GM19023 (cell line): ENCODE results near the gene HNMT.
"Not testable (repeated sequence)": the region's sequence is repeated elsewhere in the genome, so short reads cannot be mapped to it uniquely, and the experiment has no call there.

ENCODE experiments used
- ATAC-seq: cut with Tn5 transposase; IDR thresholded peaks from one replicate; pipeline ENCODE4 v1.9.1; 2021; ENCODE audit warnings: mild to moderate bottlenecking, moderate library complexity; ENCODE audit not compliant: unreplicated experiment

Gene HNMT

DNA sequence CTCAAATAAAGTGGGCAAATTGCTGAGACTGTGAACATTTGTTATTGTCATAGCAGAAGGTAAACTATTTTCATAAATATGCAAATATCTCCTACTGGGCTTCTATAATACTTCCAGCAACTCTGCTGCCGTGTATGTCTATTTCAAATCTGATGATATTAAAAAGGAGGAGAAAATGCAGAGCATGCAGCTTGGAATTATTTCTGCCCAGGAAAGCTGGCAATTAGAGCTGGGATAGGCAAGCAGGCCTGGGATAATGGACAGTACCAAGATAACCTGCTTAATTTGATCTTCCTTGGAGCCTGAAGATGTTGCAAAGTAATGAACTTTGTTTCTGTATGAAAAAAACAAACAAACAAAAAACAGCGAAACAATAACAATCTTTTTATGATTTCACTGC lies 72.8 kb downstream of the HNMT start:
- ATAC-seq, result no peak

- no peak for ATAC-seq
Observed at GRCh38 chr2:138040616-138041015, 76.3 kb downstream of the HNMT start.

DNA sequence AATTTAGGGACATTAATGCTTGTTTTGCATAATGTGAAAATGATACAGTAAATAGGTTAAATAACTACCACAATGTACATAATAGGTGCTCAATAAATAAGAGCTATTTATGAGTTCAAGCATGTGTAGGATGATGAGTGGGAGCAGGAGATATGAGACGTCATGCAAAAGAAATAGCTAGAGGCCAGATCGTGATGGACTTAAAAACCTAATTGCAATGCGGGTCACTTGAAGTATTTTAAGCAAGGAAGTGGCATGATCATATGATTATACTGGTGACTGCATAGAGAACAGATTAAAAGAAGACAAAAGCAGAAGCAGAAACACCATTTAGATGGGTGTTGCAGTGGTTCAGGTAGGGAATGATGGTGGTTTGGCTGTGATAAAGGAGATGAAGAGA lies 78.0 kb downstream of the HNMT start:
- no peak for ATAC-seq

DNA sequence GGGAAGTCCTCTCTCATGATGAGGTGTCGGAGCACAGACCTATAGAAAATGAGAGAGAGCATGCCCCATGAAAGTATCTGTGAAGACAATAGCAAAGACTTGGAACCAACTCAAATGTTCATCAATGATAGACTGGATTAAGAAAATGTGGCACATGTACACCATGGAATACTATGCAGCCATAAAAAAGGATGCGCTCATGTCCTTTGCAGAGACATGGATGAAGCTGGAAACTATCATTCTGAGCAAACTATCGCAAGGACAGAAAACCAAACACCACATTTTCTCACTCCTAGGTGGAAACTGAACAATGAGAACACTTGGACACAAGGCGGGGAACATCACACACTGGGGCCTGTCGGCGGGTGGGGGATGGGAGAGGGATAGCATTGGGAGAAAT lies 79.3 kb downstream of the HNMT start:
- not testable (repeated sequence) for ATAC-seq

DNA sequence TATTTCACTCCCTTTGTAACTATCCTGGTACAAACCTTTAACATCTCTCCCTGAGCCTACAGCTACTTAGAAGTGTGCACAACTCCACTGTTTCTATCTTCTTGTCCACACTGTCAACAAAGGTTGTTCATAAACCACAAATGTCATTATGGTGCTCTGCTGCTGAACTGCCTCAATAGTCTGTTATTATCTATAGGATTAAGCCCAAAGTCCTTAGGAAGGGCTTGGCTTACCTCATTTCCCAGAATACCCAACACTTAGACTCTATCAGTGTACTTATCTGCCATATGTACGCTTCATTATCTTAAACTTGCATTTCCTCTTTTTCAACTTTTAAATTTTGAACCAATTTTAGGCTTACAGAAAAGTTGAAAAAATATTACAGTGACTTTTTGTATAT lies 94.2 kb downstream of the HNMT start:
- no peak for ATAC-seq

GRCh38 chr2:138059487-138060300 lies 95.4 kb downstream of the HNMT start:
- ATAC-seq, result no peak

GRCh38 chr2:138060301-138060635 lies 96.0 kb downstream of the HNMT start:
- ATAC-seq, result no peak

GRCh38 chr2:138061961-138062360 lies 97.7 kb downstream of the HNMT start:
- ATAC-seq, result no peak

DNA sequence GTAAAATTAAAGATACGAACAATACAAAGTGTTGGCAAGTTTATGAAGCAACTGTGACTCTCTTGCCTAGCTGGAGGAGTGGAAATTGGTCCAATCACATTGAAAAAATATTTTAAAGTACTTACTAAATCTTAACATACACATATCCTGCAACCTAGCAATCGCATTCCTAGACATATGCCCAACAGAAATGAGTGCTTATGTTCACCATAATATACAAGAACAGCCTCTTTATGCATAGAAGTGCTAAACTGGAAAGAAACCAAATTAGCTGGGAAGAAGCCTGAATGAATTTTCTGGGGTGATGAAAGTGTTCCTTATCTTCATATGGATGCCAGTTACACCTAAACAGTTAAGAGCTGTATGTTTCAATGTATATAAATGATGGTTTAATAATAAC lies 98.9 kb downstream of the HNMT start:
- ATAC-seq, result no peak
